Measurements from ENCODE around the gene RPTOR. TPM values are rescaled to one million over a fixed set of nuclear protein-coding genes. Genes with fewer than 3 reads are reported as not detected.

The RPTOR gene
- total RNA-seq, 4 donors from 2014 or later = 47.6 to 56.9 (median 55.4) TPM

- Histone ChIP-seq H3K4me1 (peaks cover 7 to 12% of the 10 kb centered on the region in 2 donors), H3K9me3 (no peaks in the 10 kb centered on the region), H3K27me3 (peaks cover 1 to 6% (median 5%) of the 10 kb centered on the region in 3 donors), H3K27ac (no peak overlapping the region), H3K36me3 (no peaks in the 10 kb centered on the region), H3K4me3 (no peak overlapping the region)
- in situ Hi-C loops (cut with MboI; ENCODE audit: low sequenced_read_pairs in 4 of 4) (no loop called here), intact Hi-C loops (cut with DNase I; ENCODE audit: low total_unique reads) (no loop called here)
- DNase-seq (no peak), ATAC-seq (no peak)
- TF ChIP-seq POLR2A (IDR thresholded peaks at IDR 0.05) (no peak), CTCF (IDR thresholded peaks at IDR 0.05 in 4 of 5, conservative IDR thresholded peaks at IDR 0.05 in 1 of 5) (no peak)
These were observed 467.3 kb downstream of the RPTOR start for GRCh38 chr17:81011951-81012350.

- Histone ChIP-seq H3K4me1 (peaks cover 11 to 17% of the 10 kb centered on the region in 2 donors), H3K27ac (no peak overlapping the region), H3K36me3 (no peaks in the 10 kb centered on the region), H3K4me3 (no peak overlapping the region), H3K9me3 (no peaks in the 10 kb centered on the region), H3K27me3 (no peaks in the 10 kb centered on the region)
- intact Hi-C loops (cut with DNase I; ENCODE audit: low total_unique reads) (no loop called here), in situ Hi-C loops (cut with MboI; ENCODE audit: low sequenced_read_pairs in 4 of 4) (no loop called here)
- no peak for TF ChIP-seq POLR2A (IDR thresholded peaks at IDR 0.05)
- no peak for TF ChIP-seq CTCF (IDR thresholded peaks at IDR 0.05 in 4 of 5, conservative IDR thresholded peaks at IDR 0.05 in 1 of 5)
- ATAC-seq = no peak
- no peak for DNase-seq
These were observed 468.2 kb downstream of the RPTOR start for GRCh38 chr17:81012574-81013447.

GRCh38 chr17:81013642-81014041 lies 469.0 kb downstream of the RPTOR start:
- H3K9me3 ChIP-seq = no peaks in the 10 kb centered on the region
- H3K27me3 ChIP-seq = no peaks in the 10 kb centered on the region
- no peak overlapping the region for H3K27ac ChIP-seq
- DNase-seq (no peak), ATAC-seq (no peak)
- no peak for TF ChIP-seq POLR2A (IDR thresholded peaks at IDR 0.05)
- no peak for TF ChIP-seq CTCF (IDR thresholded peaks at IDR 0.05 in 4 of 5, conservative IDR thresholded peaks at IDR 0.05 in 1 of 5)
- intact Hi-C loops (cut with DNase I; ENCODE audit: low total_unique reads) = no loop called here
- no peak overlapping the region for H3K4me3 ChIP-seq
- in situ Hi-C loops (cut with MboI; ENCODE audit: low sequenced_read_pairs in 4 of 4) = no loop called here
- H3K4me1 ChIP-seq = peaks cover 19 to 26% of the 10 kb centered on the region in 2 donors
- no peaks in the 10 kb centered on the region for H3K36me3 ChIP-seq

- Histone ChIP-seq H3K27ac (peak overlapping the region in 3 of 4 donors; percentile 27 to 67 (median 29)), H3K27me3 (no peaks in the 10 kb centered on the region), H3K9me3 (no peaks in the 10 kb centered on the region), H3K36me3 (no peaks in the 10 kb centered on the region), H3K4me1 (peaks cover 27 to 29% of the 10 kb centered on the region in 2 donors), H3K4me3 (no peak overlapping the region)
- TF ChIP-seq POLR2A (IDR thresholded peaks at IDR 0.05) = no peak
- TF ChIP-seq CTCF (IDR thresholded peaks at IDR 0.05 in 4 of 5, conservative IDR thresholded peaks at IDR 0.05 in 1 of 5) = no peak
- intact Hi-C loops (cut with DNase I; ENCODE audit: low total_unique reads) = no loop called here
- no peak for DNase-seq
- in situ Hi-C loops (cut with MboI; ENCODE audit: low sequenced_read_pairs in 4 of 4) = loop anchor here in 1 of 4 donors (5.0 kb wide), 1 partner anchor 82 kb away; no protein-coding TSS in a partner anchor
- ATAC-seq = peak; percentile 60 to 73
These were observed 470.5 kb downstream of the RPTOR start for GRCh38 chr17:81015136-81015535.

Other genes starting within 250 kb of the RPTOR start
- gene ENDOV, start 129.7 kb upstream of the RPTOR start, total RNA-seq = 10 to 100 TPM in 3 of 4 donors, 1 to 10 TPM in 1; 9.1 to 24.1 (median 18.0) TPM
- 1 to 10 TPM in 1 of 4 donors, under 1 TPM in 3; 0.07 to 2.4 (median 0.21) TPM for gene NPTX1, start 68.2 kb upstream of the RPTOR start, total RNA-seq

All from gastrocnemius medialis (tissue), 4 donors.